ENCODE results near the gene POLD4. TPM values are rescaled to one million over a fixed set of nuclear protein-coding genes. Genes with fewer than 3 reads are reported as not detected.

POLD4 gene
- polyA plus RNA-seq, 1 experiment = 119 TPM

DNA sequence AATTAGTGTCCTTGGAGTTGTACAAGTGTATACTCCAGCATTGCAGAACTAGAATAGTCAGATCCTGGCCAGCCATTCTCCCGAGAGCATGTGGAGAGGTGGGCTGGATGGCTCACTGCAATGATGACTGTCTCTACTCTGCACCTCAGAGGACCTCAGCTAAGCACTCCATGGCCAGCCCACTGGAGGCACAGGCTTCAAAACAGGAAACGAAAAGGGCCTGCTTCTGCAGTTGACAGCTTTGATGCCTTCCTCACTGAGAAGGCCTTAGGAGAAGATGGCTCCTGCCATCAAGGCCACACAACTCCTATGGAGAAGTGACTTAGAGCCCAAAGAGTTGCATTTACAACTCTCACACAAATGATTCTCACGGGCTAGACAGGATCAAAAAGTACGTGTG, 9.1 kb downstream of the POLD4 start:
- no peak overlapping the region for H3K4me3 ChIP-seq (ENCODE audit: low read depth, low read length)
- ChIA-PET POLR2A (no interaction called here), CTCF (interaction anchor here (2.3 to 4.8 kb wide), 3 partner anchors 33 to 57 kb away, joined by 10 to 152 read pairs (median 14); partner anchors contain the start of genes CLCF1, PPP1CA and RAD9A)
- H3K36me3 ChIP-seq (ENCODE audit: control insufficient read depth, insufficient read depth, low read length) = no peaks in the 10 kb centered on the region
- H3K27me3 ChIP-seq (ENCODE audit: control insufficient read depth, insufficient read depth, low read length) = no peaks in the 10 kb centered on the region
- no peak for TF ChIP-seq CTCF (IDR thresholded peaks at IDR 0.05; ENCODE audit: insufficient read depth, low read depth, low read length)
- DNase-seq (ENCODE audit: low read depth) = no peak

DNA sequence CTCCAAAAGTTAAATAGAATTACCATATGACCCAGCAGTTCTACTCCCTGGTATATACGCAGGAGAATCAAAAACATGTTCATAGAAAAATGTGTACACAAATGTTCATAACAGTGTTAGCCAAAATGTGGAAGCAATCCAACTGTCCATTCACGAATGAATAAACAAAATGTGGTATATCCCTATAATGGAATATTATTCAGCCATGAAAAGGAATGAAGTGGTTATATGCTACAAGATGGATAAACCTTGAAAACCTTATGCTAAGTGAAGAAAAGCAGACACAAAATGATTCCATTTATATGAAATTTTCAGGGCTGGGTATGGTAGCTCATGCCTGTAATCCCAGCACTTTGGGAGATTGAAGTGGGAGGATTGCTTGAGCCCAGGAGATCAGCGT, 16.1 kb downstream of the POLD4 start:
- ChIA-PET CTCF (interaction anchor here (0.7 to 4.0 kb wide), 3 partner anchors 9 to 248 kb away, joined by 5 to 30 read pairs (median 7); no protein-coding TSS in a partner anchor), POLR2A (no interaction called here)
- H3K27me3 ChIP-seq (ENCODE audit: control insufficient read depth, insufficient read depth, low read length) = no peaks in the 10 kb centered on the region
- TF ChIP-seq CTCF (IDR thresholded peaks at IDR 0.05; ENCODE audit: insufficient read depth, low read depth, low read length) = no peak
- H3K4me3 ChIP-seq (ENCODE audit: low read depth, low read length) = no peak overlapping the region
- no peaks in the 10 kb centered on the region for H3K36me3 ChIP-seq (ENCODE audit: control insufficient read depth, insufficient read depth, low read length)
- DNase-seq (ENCODE audit: low read depth) = no peak

DNA sequence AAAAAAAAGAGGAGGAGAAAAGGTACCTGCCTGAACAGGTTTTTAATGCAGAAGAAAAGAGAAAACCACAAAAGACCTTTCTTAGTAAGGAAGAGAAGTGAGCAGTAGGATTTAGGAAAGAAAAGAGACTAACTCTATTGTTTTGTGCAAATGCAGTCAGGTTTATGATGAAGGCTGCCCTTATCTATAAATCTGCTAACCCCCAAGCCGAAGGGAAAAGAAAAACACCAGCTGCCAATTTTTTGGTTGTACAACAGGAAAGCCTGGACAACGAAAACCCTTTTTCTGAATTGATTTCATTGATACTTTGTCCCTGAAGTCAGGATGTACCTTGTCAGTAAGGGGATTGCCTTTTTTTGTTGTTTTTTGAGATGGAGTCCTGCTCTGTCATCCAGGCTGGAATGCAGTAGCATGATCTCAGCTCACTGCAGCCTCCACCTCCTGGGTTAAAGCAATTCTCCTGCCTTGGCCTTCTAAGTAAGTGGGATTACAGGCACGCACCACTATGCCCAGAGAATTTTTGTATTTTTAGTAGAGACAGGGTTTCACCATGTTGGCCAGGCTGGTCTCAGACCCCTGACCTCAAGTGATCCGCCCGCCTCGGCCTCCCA, 21.2 kb downstream of the POLD4 start:
- no peak for TF ChIP-seq CTCF (IDR thresholded peaks at IDR 0.05; ENCODE audit: insufficient read depth, low read depth, low read length)
- no peak overlapping the region for H3K4me3 ChIP-seq (ENCODE audit: low read depth, low read length)
- no peaks in the 10 kb centered on the region for H3K27me3 ChIP-seq (ENCODE audit: control insufficient read depth, insufficient read depth, low read length)
- ChIA-PET POLR2A (interaction anchor here (1.2 kb wide), 1 partner anchor 10 kb away, joined by 14 read pairs; no protein-coding TSS in a partner anchor), CTCF (interaction anchor here (0.7 to 1.6 kb wide), 4 partner anchors 8 to 50 kb away, joined by 3 read pairs; no protein-coding TSS in a partner anchor)
- no peaks in the 10 kb centered on the region for H3K36me3 ChIP-seq (ENCODE audit: control insufficient read depth, insufficient read depth, low read length)
- DNase-seq (ENCODE audit: low read depth) = no peak

DNA sequence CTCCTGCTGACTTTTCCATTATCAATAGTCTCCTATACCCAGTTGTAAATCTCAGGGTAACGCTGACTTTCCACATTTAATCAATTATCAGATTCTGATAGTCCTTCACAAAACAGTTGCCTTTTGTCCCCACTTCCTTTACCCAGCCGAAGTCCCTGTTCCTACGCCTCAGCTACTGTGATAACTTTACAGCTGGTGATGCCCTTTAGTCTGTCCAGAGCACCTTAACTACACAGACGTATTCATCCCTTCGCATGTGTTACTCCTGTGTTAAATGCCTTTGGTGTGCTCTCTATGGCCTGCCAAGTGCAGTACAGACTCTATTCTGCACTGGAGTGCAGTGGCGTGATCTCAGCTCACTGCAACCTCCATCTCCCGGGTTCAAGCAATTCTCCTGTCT, 29.8 kb downstream of the POLD4 start:
- CTCF ChIA-PET = interaction anchor here (1.2 to 11.2 kb wide), 7 partner anchors 11 to 71 kb away, joined by 3 to 133 read pairs (median 11); partner anchors contain the start of gene POLD4

More for the DNA sequence above, 29.8 kb downstream of the POLD4 start:
- H3K36me3 ChIP-seq (ENCODE audit: control insufficient read depth, insufficient read depth, low read length) = no peaks in the 10 kb centered on the region
- no peak for DNase-seq (ENCODE audit: low read depth)
- no peak for TF ChIP-seq CTCF (IDR thresholded peaks at IDR 0.05; ENCODE audit: insufficient read depth, low read depth, low read length)
- H3K27me3 ChIP-seq (ENCODE audit: control insufficient read depth, insufficient read depth, low read length) = no peaks in the 10 kb centered on the region
- POLR2A ChIA-PET = no interaction called here
- H3K4me3 ChIP-seq (ENCODE audit: low read depth, low read length) = no peak overlapping the region

All from BJ (cell line).